Activated T-helper 1 cell treated with anti-CD3 and anti-CD28 coated beads, Interleukin-2, amount 50 U/mL, for 16 hours (primary cell): Measurements from ENCODE around the gene NPBWR2.
"Not testable (repeated sequence)": the region's sequence is repeated elsewhere in the genome, so short reads cannot be mapped to it uniquely, and the experiment has no call there.

Experiments used
- DNase-seq, 2 donors: peaks; one replicate each; pipeline ENCODE4 v3.0.0-alpha.2; 2020; ENCODE audit warnings: low read depth in 1 of 2, low spot score in 1 of 2

The NPBWR2 gene

DNA sequence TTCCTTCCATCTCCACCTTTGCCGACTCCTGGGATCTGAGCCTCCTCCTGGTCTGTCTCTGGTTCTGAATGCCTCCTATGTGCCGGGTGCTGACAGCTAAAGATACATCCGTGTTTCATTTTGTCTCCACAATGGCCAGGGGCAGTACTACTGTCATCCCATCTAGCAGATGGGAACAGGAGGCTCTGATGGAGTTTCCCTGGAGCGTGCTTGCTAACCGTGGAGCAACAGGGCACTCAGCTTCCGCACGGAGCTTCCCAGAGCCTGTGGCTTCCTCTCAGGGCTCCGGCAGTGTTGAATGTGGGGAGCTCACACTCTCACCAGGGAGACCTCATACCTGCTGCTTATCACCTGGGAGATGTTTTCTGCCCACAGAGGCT lies 11.9 kb upstream of the NPBWR2 start:
- DNase-seq = no peak

DNA sequence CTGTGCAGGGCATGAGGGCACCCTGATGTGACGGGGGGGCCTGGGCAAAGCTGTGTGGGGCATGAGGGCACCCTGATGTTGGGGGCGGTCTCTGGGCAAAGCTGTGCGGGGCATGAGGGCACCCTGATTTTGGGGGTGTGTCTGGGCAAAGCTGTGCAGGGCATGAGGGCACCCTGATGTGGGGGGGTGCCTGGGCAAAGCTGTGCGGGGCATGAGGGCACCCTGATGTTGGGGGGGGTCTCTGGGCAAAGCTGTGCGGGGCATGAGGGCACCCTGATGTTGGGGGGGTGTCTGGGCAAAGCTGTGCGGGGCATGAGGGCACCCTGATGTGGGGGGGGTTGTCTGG lies 10.0 kb upstream of the NPBWR2 start:
- not testable (repeated sequence) for DNase-seq

DNA sequence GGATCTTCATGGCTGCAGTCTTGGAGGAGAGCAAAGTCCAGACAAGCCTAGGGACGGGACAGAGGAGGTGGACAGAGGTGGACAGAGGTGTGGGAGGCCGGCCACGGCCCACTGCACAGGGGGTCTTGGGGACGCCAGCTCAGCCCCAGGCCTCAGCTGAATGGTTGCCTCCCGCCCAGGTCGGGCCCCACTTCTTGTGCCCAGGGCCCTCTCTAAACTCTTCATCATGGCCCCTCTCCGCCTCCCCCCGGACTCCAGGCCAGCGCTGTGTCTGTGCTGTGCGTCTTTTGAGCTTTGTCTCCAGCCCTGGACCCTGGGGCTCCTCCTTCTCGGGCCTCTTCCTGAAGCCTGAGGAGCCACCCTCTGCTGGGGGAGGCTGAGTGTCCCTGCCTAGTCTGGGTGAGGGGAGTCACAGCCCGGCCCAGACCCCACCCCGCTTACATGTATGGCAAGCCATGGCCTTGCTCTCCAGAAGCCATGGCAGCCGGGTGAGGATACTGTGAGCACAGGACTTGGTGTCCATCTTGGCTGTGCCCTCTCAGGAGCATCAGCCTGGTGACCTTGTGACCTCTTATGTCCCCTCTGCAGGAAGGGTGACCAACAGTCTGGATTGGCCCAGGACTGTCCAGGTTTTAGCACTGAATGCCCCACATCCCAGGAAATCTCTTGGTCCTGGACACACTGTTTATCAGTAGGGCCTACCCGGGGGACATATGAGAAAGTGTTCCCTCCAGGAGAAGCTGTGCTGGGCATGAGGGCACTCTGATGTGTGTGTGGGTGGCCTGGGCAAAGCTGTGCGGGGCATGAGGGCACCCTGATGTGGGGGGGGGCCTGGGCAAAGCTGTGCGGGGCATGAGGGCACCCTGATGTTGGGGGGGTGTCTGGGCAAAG lies 9.4 kb upstream of the NPBWR2 start:
- DNase-seq = peak in 1 of 2 donors; percentile 3

DNA sequence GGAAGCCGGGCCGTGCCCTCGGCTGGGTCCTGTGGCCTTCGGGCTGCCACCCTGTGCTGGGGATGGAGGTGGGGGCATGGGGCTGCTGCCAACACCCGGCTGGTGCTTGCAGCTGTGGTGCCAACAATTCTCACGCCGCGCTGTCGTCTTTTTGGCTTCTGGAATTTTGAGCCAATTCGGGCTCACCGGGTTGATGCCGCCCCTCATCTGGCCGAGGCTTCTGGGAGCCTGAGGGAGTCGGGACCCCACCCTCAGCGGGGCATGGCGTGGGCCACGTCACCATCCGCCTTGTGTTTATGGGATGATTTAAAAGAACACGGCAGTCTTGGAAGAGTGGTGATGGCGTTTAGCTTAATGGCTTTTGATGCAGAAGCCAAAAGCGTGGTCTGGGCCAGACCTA lies 8.7 kb upstream of the NPBWR2 start:
- peak in 1 of 2 donors; percentile 2 for DNase-seq

DNA sequence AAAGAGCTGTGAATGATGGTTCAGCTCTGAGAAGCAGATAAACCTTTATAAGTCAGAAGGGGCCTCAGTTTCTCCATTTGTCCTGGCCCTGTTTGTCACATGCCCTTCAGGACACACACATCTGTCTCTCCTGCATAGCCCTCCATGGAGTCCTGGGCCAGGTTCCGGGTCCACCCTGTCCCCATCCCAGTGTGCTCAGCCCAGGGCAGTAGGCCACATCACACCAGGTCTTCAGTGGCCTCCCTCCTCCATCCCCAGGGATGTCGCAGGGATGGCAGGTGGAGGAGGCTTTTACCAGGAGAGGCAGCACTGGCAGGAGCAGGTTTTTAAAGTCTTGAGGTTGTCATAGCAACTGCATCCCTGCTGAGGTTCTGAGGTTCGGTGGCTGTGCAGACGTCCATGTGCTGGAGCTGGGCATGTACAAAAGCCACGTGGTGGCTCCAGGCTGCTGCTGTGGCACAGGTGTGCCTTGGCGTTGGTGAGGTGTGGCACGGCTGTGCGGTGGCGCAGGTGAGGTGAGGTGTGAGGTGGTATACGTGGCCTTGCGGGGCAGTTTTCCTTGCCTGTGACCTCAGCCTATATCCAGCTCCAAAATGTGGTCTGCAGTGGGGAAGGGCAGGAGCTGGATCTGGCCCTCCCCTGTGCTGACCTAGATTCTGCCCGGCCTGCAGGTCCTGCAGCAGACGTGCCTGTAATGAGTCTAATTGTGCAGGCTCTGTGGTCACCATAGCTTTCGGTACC lies 8.0 kb upstream of the NPBWR2 start:
- DNase-seq = peak in 1 of 2 donors; percentile 3

DNA sequence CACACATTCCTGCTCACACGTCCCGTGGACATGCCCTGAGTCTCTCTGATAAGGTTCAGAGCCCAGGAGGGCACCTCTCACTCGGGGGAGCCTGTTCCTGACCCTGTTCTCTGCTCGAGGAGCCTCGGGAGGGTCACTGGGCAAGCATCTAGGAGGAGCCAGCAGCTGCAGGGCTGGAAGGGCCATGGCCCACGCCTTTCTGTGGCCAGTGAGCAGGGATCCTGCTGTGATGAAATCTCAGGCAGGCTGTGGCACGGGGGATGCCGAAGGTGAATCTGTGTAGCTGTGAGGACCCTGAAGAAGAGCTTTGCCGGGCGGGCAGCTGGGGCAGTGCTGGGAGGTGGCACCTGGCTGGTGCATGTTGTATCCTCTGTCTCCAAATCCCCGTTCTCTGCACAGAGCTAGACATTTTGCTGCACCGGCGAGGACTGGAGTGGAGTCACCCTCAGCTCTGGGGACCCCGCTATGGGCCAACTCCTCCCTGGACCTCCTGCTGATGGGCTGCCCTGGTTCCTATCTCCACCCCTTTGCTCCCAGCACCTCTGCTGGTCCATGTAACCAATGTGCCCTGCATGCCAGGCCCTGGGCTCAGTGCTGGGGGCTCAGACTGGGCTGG lies 7.1 kb upstream of the NPBWR2 start:
- no peak for DNase-seq

DNA sequence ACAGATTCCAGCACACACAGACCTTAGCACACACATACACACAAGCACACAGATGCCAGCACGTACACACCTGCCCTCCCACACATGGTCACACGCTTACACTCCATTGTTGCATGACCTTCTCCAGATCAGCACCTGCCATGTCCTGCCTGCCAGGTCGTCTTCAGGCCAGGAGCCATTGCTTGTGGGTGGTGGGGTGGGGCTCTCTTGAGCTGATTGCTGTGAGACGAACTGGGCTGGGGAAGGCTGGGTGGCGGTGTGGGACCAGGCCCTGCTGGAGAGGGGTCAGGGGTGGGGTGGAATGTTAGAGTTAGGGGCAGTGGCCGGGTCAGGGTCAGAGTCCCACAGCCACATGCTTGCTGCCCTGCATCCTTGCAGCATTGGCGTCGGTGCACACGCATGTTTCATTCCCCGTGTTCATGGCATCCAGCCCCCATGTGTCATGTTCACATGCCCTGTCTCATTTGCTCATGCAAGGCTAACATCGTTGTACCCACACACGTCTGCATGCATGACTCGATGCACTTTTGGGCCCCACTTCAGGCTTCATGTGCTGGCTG lies 6.5 kb upstream of the NPBWR2 start:
- DNase-seq = no peak

DNA sequence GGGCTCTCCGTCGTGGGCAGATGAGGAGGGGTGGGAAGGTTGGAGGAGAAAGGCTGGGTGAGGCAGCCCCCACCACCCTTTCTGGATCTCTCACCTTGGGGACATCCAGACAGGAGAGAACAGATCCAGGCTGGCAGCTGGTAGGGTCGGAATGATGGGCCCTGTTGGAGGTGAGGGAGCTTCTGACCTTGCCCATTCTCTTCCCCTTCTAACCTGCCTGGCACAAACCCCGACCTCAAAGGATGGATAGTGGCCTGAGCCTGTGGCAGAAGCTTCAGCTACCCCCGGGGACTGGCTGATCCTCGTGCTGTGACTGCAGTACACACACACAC lies 6.0 kb upstream of the NPBWR2 start:
- DNase-seq = no peak

DNA sequence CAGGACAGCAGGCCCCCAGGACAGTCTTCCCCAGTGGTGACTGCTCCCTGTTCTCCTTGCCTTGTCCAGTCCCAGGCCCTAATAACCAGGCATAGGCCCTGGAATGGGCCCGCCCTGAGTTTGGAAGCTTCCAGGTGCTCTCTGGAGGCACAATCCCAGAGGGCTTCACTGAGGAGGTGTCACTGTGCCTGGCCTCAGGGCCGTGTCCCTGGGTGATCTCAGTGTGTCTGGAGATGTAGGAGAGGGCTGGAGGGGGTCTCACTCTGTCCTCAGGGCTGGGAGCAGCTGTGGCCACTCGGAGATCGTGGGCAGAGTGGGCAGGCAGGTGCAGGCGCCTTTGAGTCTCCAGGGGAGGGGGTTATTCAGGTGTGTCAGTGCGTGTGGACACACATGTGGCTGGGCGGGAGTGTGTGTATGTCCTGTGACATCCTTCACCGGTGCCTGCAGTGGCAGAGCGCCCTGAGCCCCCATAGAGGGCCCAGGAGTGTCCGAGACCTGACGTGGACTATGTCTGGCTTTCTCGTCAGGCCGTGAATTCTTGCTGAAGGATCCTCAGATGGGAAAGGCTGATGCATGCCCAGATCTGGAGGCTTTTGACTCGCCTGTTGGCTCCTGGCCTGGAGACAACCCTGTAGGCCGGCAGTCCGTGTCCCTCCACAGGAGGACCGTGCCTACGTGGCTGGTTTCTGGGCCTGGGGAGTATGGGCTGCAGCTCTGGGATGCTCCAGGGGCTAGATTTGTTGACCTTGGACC lies 5.5 kb upstream of the NPBWR2 start:
- DNase-seq = no peak

DNA sequence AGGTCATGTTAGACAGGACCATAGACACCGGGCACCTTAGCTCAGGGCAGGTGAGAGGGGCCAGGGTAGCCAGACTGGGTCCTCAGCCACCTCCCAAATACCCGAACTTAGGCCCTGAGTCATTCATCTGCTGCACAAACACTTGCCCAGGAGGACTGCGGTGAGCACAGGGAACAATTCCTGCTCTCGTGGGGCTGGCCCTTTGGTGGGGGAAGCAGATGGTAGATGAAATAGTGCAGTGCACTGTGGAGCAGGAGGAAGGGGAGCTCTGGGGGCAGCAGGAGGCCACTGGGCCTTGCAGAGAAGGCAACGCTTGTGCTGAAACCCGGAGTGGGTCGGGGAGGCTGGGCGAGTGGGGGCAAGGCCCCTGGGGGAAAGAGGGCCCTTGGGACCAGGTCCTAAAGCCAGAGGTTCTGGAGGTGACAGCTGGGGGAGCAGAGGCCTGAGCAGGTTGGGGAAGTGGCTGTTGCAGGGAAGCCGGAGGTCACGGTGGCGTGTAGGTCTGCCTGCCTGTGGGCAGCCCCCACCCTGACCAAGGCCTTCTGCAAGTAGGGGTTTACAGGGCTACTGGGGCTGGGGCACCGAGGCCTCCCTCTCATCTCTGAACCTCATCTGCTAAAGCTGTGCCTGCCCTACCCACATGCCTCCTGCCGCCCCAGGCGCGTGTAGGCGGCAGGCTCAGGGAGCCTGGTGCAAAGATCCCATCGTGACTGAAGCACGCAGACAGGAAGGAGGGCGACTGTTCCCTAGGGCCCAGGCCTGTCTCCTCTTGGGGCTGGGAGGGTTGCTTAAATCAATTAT lies 4.7 kb upstream of the NPBWR2 start:
- DNase-seq = peak in 1 of 2 donors; percentile 2

DNA sequence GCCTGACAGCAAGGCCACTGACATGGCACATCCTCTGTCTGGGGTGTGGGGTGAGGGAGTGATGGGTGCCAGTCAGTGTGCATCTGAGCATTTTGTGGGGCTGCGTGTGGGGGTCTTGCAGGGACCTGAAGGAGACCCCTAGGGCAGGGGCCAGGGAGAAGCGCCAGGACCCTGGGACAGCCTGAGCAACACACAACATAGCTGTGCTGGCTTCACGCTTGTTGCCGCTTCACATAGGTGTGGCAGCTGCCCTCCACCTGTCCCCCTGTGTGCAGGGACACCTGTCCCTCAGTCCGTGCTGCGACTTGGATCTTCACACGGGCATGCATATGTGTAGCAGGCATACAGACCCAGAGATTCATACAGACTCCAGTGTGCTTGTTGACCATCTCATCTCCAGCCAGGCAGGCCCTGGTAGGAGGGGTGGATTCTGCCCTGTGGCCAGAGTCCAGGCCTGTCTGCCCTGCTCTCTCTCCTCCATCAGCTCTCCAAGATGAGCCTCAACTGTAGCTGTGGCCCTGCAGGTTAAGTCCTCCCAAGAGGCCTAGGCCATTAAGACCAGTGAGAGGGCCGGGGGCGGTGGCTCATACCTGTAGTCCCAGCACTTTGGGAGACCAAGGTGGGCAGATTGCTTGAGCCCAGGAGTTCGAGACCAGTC lies 3.2 kb upstream of the NPBWR2 start:
- DNase-seq = peak in 1 of 2 donors; percentile 2

DNA sequence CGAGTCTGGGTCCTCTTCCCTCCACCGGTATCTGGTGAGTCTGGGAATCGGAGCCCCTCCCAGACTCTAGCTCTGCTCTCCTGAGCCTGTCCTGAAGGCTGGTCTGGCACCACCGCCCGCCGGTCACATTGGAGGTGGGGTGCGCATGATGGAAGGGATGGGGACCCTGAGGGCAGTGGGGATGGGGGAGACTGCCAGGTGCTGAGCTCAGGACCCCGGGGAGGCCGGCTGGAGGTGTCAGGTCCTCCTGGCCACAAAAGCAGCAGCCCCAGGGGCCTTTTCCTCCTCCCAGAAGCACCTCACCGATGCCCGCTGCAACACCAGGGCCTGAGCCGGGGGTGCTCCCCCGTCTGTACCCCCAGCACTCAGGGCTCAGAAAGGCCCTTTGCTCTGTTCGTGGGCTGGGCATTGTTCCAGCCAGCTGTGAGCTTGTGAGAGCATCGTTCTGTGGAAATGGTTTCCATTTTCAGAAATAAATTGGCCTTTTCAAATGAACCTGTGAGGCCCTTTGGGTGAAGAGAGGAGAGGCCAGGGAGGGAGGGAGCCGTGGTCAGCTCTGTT lies 2.5 kb upstream of the NPBWR2 start:
- no peak for DNase-seq

DNA sequence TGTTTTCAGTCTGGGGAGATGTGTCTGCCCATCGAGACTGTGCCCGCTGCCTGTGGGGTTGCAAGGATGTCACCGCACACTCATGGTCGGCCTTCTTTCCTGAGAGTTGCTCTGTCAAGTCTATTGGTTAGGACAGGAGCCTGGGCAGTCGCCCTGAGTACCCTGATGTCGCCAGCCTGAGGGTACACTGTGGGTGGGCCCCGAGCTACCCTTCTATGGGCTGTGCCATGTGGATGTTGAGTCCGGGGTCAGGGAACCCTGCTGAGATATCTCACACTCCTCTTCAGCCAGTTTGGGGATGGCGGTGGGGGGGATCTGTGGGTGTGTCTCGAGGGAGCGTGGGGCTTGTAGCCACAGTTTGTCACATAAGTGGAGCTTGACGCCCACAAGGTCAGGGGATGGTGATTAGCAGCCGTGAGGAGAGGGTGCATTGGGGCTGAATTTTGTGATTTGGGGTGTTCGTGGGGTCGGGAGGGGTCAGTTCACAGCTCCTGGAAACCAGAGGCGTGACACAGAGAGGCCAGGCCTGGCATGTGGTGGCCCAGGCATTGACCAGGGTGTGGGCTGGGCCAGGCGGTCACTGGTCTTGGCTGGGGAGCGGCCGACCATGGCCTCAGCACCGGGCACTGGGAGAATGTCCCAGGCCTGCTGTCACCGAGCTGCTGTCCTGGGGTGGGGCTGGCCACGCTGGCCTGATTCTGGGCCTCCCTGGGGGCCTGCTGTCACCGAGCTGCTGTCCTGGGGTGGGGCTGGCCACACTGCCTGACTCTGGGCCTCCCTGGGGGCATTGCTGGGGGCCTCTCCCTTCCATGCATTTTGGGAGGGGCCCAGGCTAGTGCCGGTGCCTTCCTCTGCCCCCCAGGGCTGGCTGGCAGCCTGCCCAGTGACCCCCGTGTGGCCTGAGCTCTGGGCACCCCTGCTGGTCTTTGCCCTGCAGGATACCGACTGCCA lies 1.6 kb upstream of the NPBWR2 start:
- DNase-seq = no peak

DNA sequence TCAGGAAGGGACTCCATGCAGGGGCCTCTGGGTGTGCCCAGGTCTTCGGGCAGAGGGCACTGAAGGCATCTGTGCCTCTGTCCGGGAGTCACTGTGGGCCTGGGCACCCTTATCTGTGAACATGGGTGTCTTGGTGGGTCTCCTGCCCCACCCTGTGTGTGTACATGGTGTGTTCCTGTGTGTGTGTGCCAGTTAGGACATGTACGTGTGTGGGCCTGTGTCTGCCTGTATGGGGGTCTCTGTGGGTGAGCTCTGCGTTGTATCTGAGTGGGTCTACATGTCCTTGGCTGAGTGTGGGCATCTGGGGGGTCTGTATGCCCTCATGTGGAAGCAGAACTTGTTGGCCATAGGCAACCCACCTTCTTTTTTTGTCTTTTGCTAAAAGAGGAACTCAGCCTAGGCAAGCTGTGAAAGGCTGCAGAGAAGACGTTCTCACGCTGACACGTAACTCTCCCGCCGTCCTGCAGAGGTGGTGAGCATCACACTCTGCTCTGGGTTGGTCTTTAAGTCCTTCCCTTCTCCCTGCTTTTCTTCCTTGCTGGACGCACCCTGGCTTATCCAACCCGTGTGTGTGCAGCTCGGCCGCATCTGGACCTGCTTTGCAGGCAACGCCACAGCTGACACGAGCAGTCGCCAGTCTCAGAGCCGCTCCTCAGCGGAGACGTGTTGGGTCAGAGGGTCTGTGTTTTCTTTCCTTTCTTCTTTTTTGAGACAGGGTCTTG lies 532 bp upstream of the NPBWR2 start:
- DNase-seq = peak in 1 of 2 donors; percentile 3

DNA sequence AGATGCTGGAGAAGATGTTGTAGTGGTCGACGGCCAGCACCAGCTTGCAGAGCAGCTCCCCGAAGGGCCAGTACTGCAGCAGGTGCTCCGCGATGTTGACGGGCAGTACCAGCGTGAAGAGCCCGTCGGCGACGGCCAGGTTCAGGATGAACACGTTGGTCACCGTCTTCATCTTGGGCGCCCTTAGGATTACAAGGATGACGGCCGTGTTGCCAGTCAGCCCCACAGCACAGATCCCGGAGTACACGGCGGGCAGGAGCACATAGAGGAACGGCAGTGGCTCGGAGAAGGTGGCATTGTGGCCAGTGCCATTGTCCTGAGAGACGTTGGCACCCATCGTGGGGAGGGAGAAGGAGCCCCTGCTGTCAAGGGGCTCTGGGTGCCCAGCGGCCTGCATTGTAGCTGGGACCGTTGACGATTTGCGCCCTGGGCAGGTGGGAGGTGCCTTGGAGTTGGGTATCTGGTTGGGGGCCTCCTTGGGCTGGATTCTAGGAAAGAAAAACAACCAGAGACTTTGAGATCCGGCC lies 867 bp downstream of the NPBWR2 start:
- peak in 1 of 2 donors; percentile 3 for DNase-seq

DNA sequence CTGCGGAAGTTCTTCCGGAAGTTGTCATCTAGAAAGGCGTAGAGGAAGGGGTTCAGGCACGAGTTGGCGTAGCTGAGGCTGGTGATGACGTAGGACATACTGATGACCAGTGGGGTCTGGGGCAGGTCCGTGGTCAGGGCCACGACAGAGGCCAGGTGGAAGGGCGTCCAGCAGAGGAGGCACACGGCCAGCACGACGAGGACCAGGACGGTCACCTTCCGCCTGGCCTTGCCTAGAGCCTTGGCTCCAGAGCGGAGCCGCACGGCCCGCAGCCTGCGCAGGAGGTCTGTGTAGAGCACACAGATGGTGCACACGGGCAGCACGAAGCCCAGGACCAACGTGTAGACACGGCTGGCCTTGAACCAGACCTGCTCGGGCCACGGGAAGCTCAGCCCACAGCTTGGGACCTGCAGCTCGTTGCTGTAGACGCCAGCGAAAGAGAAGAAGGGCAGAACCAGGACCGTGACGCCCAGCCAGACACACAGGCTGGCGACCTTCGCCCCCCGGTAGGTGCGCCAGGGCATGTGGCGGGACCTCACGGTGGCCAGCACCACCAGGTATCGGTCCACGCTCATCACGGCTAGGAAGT lies 1.4 kb downstream of the NPBWR2 start:
- DNase-seq = no peak
